IMR-90 (cell line): Measurements from ENCODE around the gene ADARB2. TPM values are rescaled to one million over a fixed set of nuclear protein-coding genes. Genes with fewer than 3 reads are reported as not detected.

Source experiments
- ATAC-seq: fragments of 200-7000 bp; cut with Tn5 transposase; 2 replicates; pipeline ENCODE4 v1.9.1; 2020; ENCODE audit warnings: low read depth, mild to moderate bottlenecking, moderate library complexity
- BruUV-seq: library from RNA; stranded (reverse); fragments of 400-500 nt; replicated peaks from 2 replicates; lab custom pipeline; 2021; lab: Mats Ljungman, UMichigan
- CTCF ChIA-PET: fragments of 300-600 bp; formaldehyde crosslinking; extraction: SDS; loops from one replicate; lab custom pipeline; 2021; ENCODE audit warnings: antibody characterized with exemption; lab: Yijun Ruan, JAX
- POLR2A ChIA-PET: fragments of 300-600 bp; sonication (Branson Sonifier 250); formaldehyde crosslinking; loops from one replicate; lab custom pipeline; 2022; ENCODE audit warnings: antibody characterized with exemption; ENCODE audit not compliant: unreplicated experiment; lab: Charles Lee
- DNase-seq: peaks from one replicate; pipeline ENCODE4 v3.0.0; 2013
- H2AFZ ChIP-seq: replicated peaks from 2 replicates; pipeline ENCODE3; 2013; ENCODE audit warnings: low read length, mild to moderate bottlenecking; ENCODE audit not compliant: poor library complexity
- H2AK5ac ChIP-seq: 2 replicates; pipeline ENCODE4 v1.6.1; 2013; ENCODE audit warnings: low read depth, low read length, inconsistent platforms
- H2AK9ac ChIP-seq: replicated peaks from 2 replicates; pipeline ENCODE3; 2013; ENCODE audit warnings: mild to moderate bottlenecking, low read depth, low read length, moderate library complexity; ENCODE audit not compliant: poor library complexity
- H2BK120ac ChIP-seq: 2 replicates; pipeline ENCODE4 v1.6.1; 2013; ENCODE audit warnings: low read depth, low read length, inconsistent platforms
- H2BK15ac ChIP-seq: 3 replicates; pipeline ENCODE4 v1.6.1; 2013; ENCODE audit warnings: low read depth, low read length, inconsistent platforms
- H2BK20ac ChIP-seq: 2 replicates; pipeline ENCODE4 v1.6.1; 2013; ENCODE audit warnings: low read depth, mild to moderate bottlenecking, inconsistent platforms, low read length, moderate library complexity
- H2BK5ac ChIP-seq: 2 replicates; pipeline ENCODE4 v1.6.1; 2013; ENCODE audit warnings: mild to moderate bottlenecking, low read depth, low read length, inconsistent platforms; ENCODE audit not compliant: poor library complexity, severe bottlenecking
- H3K14ac ChIP-seq: replicated peaks from 2 replicates; pipeline ENCODE4 v1.6.1; 2013; ENCODE audit warnings: low read depth, low read length, inconsistent platforms
- H3K18ac ChIP-seq: 2 replicates; pipeline ENCODE4 v1.6.1; 2013; ENCODE audit warnings: low read depth, low read length, control low read depth
- H3K23ac ChIP-seq: 2 replicates; pipeline ENCODE4 v1.6.1; 2013; ENCODE audit warnings: low read depth, low read length, inconsistent platforms
- H3K27ac ChIP-seq: 2 replicates; pipeline ENCODE4 v1.5.1; 2013; ENCODE audit warnings: mild to moderate bottlenecking, control low read depth, low read length; ENCODE audit not compliant: insufficient read depth
- H3K27me3 ChIP-seq: 2 replicates; pipeline ENCODE4 v1.6.1; 2013; ENCODE audit warnings: low read length; ENCODE audit not compliant: control insufficient read depth, insufficient read depth
- H3K36me3 ChIP-seq: 2 replicates; pipeline ENCODE4 v1.6.1; 2013; ENCODE audit warnings: low read length, mixed read lengths; ENCODE audit not compliant: control insufficient read depth, insufficient read depth
- H3K4ac ChIP-seq: 2 replicates; pipeline ENCODE4 v1.6.1; 2013; ENCODE audit warnings: low read depth, low read length, inconsistent platforms
- H3K4me1 ChIP-seq: 2 replicates; pipeline ENCODE4 v1.6.1; 2013; ENCODE audit warnings: low read length, mixed read lengths; ENCODE audit not compliant: control insufficient read depth, insufficient read depth
- H3K4me2 ChIP-seq: 2 replicates; pipeline ENCODE4 v1.6.1; 2013; ENCODE audit warnings: low read depth, mild to moderate bottlenecking, control low read depth, low read length, moderate library complexity
- H3K4me3 ChIP-seq: 2 replicates; pipeline ENCODE4 v1.5.1; 2013; ENCODE audit warnings: low read depth, mild to moderate bottlenecking, control low read depth, low read length, moderate library complexity; ENCODE audit not compliant: insufficient read depth
- H3K56ac ChIP-seq: 2 replicates; pipeline ENCODE4 v1.6.1; 2013; ENCODE audit warnings: low read length, inconsistent platforms; ENCODE audit not compliant: insufficient read depth; ENCODE audit errors: extremely low read depth
- H3K79me1 ChIP-seq, 2 experiments: 2 replicates each; pipeline ENCODE4 v1.6.1; 2013; ENCODE audit warnings: low read length in 2 of 2, inconsistent platforms in 1 of 2, low read depth in 1 of 2
- H3K9ac ChIP-seq: 2 replicates; pipeline ENCODE4 v1.6.1; 2013; ENCODE audit warnings: low read depth, low read length, control low read depth
- H3K9me1 ChIP-seq: 2 replicates; pipeline ENCODE4 v1.6.1; 2013; ENCODE audit warnings: low read length, inconsistent platforms; ENCODE audit not compliant: insufficient read depth
- H3K9me3 ChIP-seq: 2 replicates; pipeline ENCODE4 v1.6.1; 2013; ENCODE audit warnings: low read length; ENCODE audit not compliant: control insufficient read depth, insufficient read depth
- H4K20me1 ChIP-seq: 2 replicates; pipeline ENCODE4 v1.6.1; 2013; ENCODE audit warnings: low read length, inconsistent platforms; ENCODE audit not compliant: insufficient read depth
- H4K5ac ChIP-seq: 2 replicates; pipeline ENCODE4 v1.6.1; 2013; ENCODE audit warnings: mild to moderate bottlenecking, low read depth, low read length, control low read depth
- H4K8ac ChIP-seq, 2 experiments: 2 replicates each; pipeline ENCODE4 v1.6.1; 2013; ENCODE audit warnings: low read depth in 2 of 2, low read length in 2 of 2, control low read depth in 1 of 2, inconsistent platforms in 1 of 2
- H4K91ac ChIP-seq: 2 replicates; pipeline ENCODE4 v1.6.1; 2013; ENCODE audit warnings: low read depth, low read length, inconsistent platforms; ENCODE audit not compliant: insufficient read depth
- BHLHE40 ChIP-seq: fragments of 150-350 bp; IDR thresholded peaks from 2 replicates; pipeline ENCODE4 v1.6.1; 2016; ENCODE audit warnings: mild to moderate bottlenecking, low read depth, low read length
- CEBPB ChIP-seq: IDR thresholded peaks from 2 replicates; pipeline ENCODE4 v1.6.1; 2012; ENCODE audit warnings: low read depth, low read length, improper control_type of control experiment
- CHD1 ChIP-seq: IDR thresholded peaks from 2 replicates; pipeline ENCODE4 v1.6.1; 2012; ENCODE audit warnings: low read depth, low read length, improper control_type of control experiment
- FOS ChIP-seq: fragments of 150-350 bp; IDR thresholded peaks from 2 replicates; pipeline ENCODE4 v1.6.1; 2016; ENCODE audit warnings: low read depth, low read length
- MAFK ChIP-seq: IDR thresholded peaks from 2 replicates; pipeline ENCODE4 v1.6.1; 2012; ENCODE audit warnings: low read depth, low read length, improper control_type of control experiment
- MAZ ChIP-seq: IDR thresholded peaks from 2 replicates; pipeline ENCODE4 v1.6.1; 2012; ENCODE audit warnings: low read depth, mild to moderate bottlenecking, low read length, improper control_type of control experiment, moderate library complexity, borderline replicate concordance
- MXI1 ChIP-seq: IDR thresholded peaks from 2 replicates; pipeline ENCODE4 v1.6.1; 2012; ENCODE audit warnings: low read depth, mild to moderate bottlenecking, low read length, moderate library complexity, borderline replicate concordance
- NFE2L2 ChIP-seq: fragments of 150-350 bp; IDR thresholded peaks from 2 replicates; pipeline ENCODE4 v1.6.1; 2016; ENCODE audit warnings: low read depth, mild to moderate bottlenecking, low read length
- POLR2A ChIP-seq: IDR thresholded peaks from 2 replicates; pipeline ENCODE4 v1.6.1; 2012; ENCODE audit warnings: mild to moderate bottlenecking, low read depth, low read length
- RAD21 ChIP-seq: IDR thresholded peaks from 2 replicates; pipeline ENCODE4 v1.6.1; 2012; ENCODE audit warnings: low read length, improper control_type of control experiment
- RCOR1 ChIP-seq: IDR thresholded peaks from 2 replicates; pipeline ENCODE4 v1.6.1; 2012; ENCODE audit warnings: mild to moderate bottlenecking, low read length, improper control_type of control experiment; ENCODE audit not compliant: insufficient replicate concordance
- RFX5 ChIP-seq: IDR thresholded peaks from 2 replicates; pipeline ENCODE4 v1.8.0; 2012; ENCODE audit warnings: low read depth, mild to moderate bottlenecking, low read length, moderate library complexity
- SMC3 ChIP-seq: fragments of 150-350 bp; IDR thresholded peaks from 2 replicates; pipeline ENCODE4 v1.6.1; 2016; ENCODE audit warnings: low read depth, mild to moderate bottlenecking, antibody characterized with exemption, low read length, moderate library complexity
- WGBS, 2 experiments: methylation state at CpG; one replicate each; pipeline versions ENCODE4 v1.1.5 to v1.1.7; 2013; ENCODE audit warnings: missing lambda C conversion rate in 2 of 2; ENCODE audit not compliant: insufficient read length in 1 of 2; ENCODE audit errors: extremely low coverage in 2 of 2; 5-methylcytosine and 5-hydroxymethylcytosine counted together
- dilution Hi-C: fragments of 300-500 bp; cut with HindIII; formaldehyde crosslinking; loops from one replicate; pipeline ENCODE4 v1.14.3; 2018; ENCODE audit warnings: low sequenced_read_pairs; ENCODE audit not compliant: unreplicated experiment
- in situ Hi-C: fragments of 300-500 bp; cut with MboI; formaldehyde crosslinking; loops from 3 replicates; pipeline ENCODE4 v1.14.3; 2019; ENCODE audit warnings: low sequenced_read_pairs, inconsistent platforms, mixed read lengths
- intact Hi-C: fragments of 100-400 bp; cut with micrococcal nuclease; formaldehyde crosslinking; loops from 2 replicates; pipeline ENCODE4 v1.10.0; 2022
- polyA plus RNA-seq, 3 experiments: library from polyadenylated mRNA; depleted of rRNA; stranded (reverse); fragments of >200 nt; gene quantifications; 2 replicates each; pipeline ENCODE4 v1.2.3, GENCODE V29; 2012; ENCODE audit warnings: low replicate concordance in 1 of 3
- total RNA-seq: library from RNA; depleted of rRNA; stranded (reverse); fragments of >200 nt; gene quantifications from 2 replicates; pipeline ENCODE4 v1.2.3, GENCODE V29; 2012
- TF ChIP-seq, protein P1 (sequence below): conservative IDR thresholded peaks from 2 replicates; pipeline ENCODE4 v1.5.1; 2012; ENCODE audit warnings: mild to moderate bottlenecking, low read depth, low read length, improper control_type of control experiment
- TF ChIP-seq, protein P2 (sequence below): fragments of 150-350 bp; IDR thresholded peaks from 2 replicates; pipeline ENCODE4 v1.6.1; 2016; ENCODE audit warnings: low read depth, mild to moderate bottlenecking, low read length, moderate library complexity, borderline replicate concordance
- TF ChIP-seq, protein P3 (sequence below): fragments of 150-350 bp; IDR thresholded peaks from 2 replicates; pipeline ENCODE4 v1.6.1; 2017; ENCODE audit warnings: mild to moderate bottlenecking, antibody characterized with exemption, low read length, low read depth

The ADARB2 gene
- total and polyA plus RNA-seq, 2 of the 4 experiments (the other 2 are of a cell fraction), result not detected

DNA sequence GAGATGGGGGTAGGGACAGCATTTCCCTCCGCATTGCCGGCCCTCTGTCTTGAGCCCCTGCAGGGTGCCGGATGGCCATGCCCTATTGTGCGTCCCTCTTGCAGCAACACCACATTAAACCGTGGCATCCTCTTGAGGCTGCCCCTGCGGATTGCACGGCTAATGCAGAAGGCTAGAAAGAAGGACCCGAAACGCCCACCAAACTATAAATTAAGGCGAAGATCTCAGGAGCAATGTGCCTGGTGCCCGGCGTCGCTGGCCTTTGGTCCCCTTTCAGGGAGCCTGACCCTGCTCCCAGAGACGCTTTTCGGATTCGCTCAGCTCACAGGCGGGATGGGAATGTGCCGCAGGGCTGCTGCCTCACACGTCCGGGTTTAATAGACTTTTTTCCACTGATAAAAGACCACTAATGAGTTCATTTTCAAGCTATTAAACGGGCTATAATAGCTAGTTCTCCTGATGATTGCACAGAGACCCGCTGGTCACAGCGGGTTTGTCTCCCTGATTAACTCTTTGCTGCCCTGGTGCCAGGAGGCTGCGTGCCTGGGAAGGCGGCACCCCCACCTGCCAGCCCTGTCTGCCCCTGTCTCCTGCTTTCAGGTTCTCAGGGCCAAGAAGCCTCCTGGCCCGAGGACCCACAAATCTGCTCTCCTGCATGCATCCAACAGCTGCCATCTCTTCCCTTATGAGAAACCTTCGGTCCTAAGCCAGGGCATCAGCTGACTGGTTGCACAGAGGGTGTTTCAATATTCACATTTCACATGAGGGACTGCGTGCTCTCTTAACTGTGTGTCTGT lies 128.3 kb downstream of the ADARB2 start:
- Histone ChIP-seq H2AFZ (no peak overlapping the region), H2AK9ac (no peak overlapping the region), H2AK5ac (no peak overlapping the region), H3K4ac (no peak overlapping the region), H3K4me2 (no peak overlapping the region), H3K36me3 (no peaks in the 10 kb centered on the region), H3K18ac (no peak overlapping the region), H3K9me1 (no peaks in the 10 kb centered on the region), H3K79me1 (no peaks in the 10 kb centered on the region), H4K91ac (no peak overlapping the region), H3K56ac (no peak overlapping the region), H2BK5ac (no peak overlapping the region), H4K8ac (no peak overlapping the region), H3K4me1 (no peaks in the 10 kb centered on the region), H4K20me1 (no peaks in the 10 kb centered on the region), H3K9ac (no peak overlapping the region), H2BK120ac (no peak overlapping the region), H3K9me3 (peaks cover 52% of the 10 kb centered on the region), H3K23ac (no peak overlapping the region), H2BK20ac (no peak overlapping the region), H2BK15ac (no peak overlapping the region), H3K14ac (no peak overlapping the region), H3K4me3 (no peak overlapping the region), H3K27me3 (no peaks in the 10 kb centered on the region), H3K27ac (no peak overlapping the region), H4K5ac (no peak overlapping the region)
- DNase-seq (no peak), ATAC-seq (no peak)
- in situ Hi-C loops, result no loop called here
- TF ChIP-seq MAFK (no peak), POLR2A (no peak), NFE2L2 (no peak), SMC3 (no peak), RFX5 (no peak), RAD21 (no peak), RCOR1 (no peak), BHLHE40 (no peak), CEBPB (no peak), CHD1 (no peak), MXI1 (no peak), FOS (no peak), MAZ (no peak)
- TF ChIP-seq, protein P1, sequence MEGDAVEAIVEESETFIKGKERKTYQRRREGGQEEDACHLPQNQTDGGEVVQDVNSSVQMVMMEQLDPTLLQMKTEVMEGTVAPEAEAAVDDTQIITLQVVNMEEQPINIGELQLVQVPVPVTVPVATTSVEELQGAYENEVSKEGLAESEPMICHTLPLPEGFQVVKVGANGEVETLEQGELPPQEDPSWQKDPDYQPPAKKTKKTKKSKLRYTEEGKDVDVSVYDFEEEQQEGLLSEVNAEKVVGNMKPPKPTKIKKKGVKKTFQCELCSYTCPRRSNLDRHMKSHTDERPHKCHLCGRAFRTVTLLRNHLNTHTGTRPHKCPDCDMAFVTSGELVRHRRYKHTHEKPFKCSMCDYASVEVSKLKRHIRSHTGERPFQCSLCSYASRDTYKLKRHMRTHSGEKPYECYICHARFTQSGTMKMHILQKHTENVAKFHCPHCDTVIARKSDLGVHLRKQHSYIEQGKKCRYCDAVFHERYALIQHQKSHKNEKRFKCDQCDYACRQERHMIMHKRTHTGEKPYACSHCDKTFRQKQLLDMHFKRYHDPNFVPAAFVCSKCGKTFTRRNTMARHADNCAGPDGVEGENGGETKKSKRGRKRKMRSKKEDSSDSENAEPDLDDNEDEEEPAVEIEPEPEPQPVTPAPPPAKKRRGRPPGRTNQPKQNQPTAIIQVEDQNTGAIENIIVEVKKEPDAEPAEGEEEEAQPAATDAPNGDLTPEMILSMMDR, result no peak
- TF ChIP-seq, protein P2, sequence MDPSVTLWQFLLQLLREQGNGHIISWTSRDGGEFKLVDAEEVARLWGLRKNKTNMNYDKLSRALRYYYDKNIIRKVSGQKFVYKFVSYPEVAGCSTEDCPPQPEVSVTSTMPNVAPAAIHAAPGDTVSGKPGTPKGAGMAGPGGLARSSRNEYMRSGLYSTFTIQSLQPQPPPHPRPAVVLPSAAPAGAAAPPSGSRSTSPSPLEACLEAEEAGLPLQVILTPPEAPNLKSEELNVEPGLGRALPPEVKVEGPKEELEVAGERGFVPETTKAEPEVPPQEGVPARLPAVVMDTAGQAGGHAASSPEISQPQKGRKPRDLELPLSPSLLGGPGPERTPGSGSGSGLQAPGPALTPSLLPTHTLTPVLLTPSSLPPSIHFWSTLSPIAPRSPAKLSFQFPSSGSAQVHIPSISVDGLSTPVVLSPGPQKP, result no peak
- TF ChIP-seq, protein P3, sequence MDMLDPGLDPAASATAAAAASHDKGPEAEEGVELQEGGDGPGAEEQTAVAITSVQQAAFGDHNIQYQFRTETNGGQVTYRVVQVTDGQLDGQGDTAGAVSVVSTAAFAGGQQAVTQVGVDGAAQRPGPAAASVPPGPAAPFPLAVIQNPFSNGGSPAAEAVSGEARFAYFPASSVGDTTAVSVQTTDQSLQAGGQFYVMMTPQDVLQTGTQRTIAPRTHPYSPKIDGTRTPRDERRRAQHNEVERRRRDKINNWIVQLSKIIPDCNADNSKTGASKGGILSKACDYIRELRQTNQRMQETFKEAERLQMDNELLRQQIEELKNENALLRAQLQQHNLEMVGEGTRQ, result no peak
- dilution Hi-C loops, result no loop called here
- no TSS peak for BruUV-seq
- CTCF ChIA-PET, result no interaction called here
- WGBS, 2 experiments, result 19% methylated on average over 16 of the region's 28 CpGs; no CpG with 5 or more reads in 1 of the 2 experiments
- intact Hi-C loops, result no loop called here
- POLR2A ChIA-PET, result no interaction called here
